SIG-M5 treated with dmso at 0.1 percent for 504 hours (cell line): ENCODE data around the gene APOBEC3G.

Source experiments
- DNase-seq: peaks from one replicate; lab custom pipeline; 2025; ENCODE audit not compliant: unreplicated experiment; lab: John Stamatoyannopoulos, UW

APOBEC3G gene

GRCh38 chr22:39090426-39091064 lies 13.5 kb downstream of the APOBEC3G start:
- DNase-seq, result no peak

- DNase-seq, result no peak
Observed at GRCh38 chr22:39091126-39092081, 14.3 kb downstream of the APOBEC3G start.

GRCh38 chr22:39092111-39092862 lies 15.2 kb downstream of the APOBEC3G start:
- no peak for DNase-seq

GRCh38 chr22:39094717-39095389 lies 17.8 kb downstream of the APOBEC3G start:
- DNase-seq, result no peak

GRCh38 chr22:39095971-39096370 lies 18.9 kb downstream of the APOBEC3G start:
- DNase-seq, result no peak

- peak; percentile 50 for DNase-seq
Observed at GRCh38 chr22:39097098-39098020, 20.3 kb downstream of the APOBEC3G start, which contains the start of gene APOBEC3H. Gene APOBEC3H, plus strand, starts transcription at chr22:39097244. Its CDS starts 3,035 bp downstream, at chr22:39100279.

- no peak for DNase-seq
Observed at GRCh38 chr22:39098026-39098425, 21.0 kb downstream of the APOBEC3G start.

- no peak for DNase-seq
Observed at GRCh38 chr22:39098576-39098975, 21.5 kb downstream of the APOBEC3G start.

- DNase-seq, result no peak
Observed at GRCh38 chr22:39101226-39101625, 24.2 kb downstream of the APOBEC3G start.

GRCh38 chr22:39103431-39103830 lies 26.4 kb downstream of the APOBEC3G start:
- DNase-seq, result no peak

GRCh38 chr22:39106326-39106725 lies 29.3 kb downstream of the APOBEC3G start:
- DNase-seq, result no peak

GRCh38 chr22:39108487-39108886 lies 31.4 kb downstream of the APOBEC3G start:
- no peak for DNase-seq

- no peak for DNase-seq
Observed at GRCh38 chr22:39109361-39109760, 32.3 kb downstream of the APOBEC3G start.

- DNase-seq, result no peak
Observed at GRCh38 chr22:39110631-39111561, 33.8 kb downstream of the APOBEC3G start.

- no peak for DNase-seq
Observed at GRCh38 chr22:39114112-39114511, 37.0 kb downstream of the APOBEC3G start.

GRCh38 chr22:39115570-39115969 lies 38.5 kb downstream of the APOBEC3G start:
- no peak for DNase-seq

GRCh38 chr22:39115977-39116621 lies 39.0 kb downstream of the APOBEC3G start:
- DNase-seq, result no peak

GRCh38 chr22:39117585-39118191 lies 40.6 kb downstream of the APOBEC3G start:
- DNase-seq, result peak; percentile 36
